B cell (primary cell): ENCODE measurements around the gene PRRC2B. TPM values are rescaled to one million over a fixed set of nuclear protein-coding genes. Genes with fewer than 3 reads are reported as not detected.

Experiments
- ATAC-seq: fragments of 200-7000 bp; cut with Tn5 transposase; one replicate; pipeline ENCODE4 v1.10.0; 2021; ENCODE audit warnings: low read depth, mild to moderate bottlenecking, moderate number of reproducible peaks, moderate library complexity
- CTCF ChIA-PET: fragments of 350-600 bp; sonication (Branson Sonifier 250); formaldehyde crosslinking; loops from one replicate; lab custom pipeline; 2021; ENCODE audit warnings: antibody characterized with exemption, inconsistent platforms; lab: Charles Lee
- POLR2A ChIA-PET: fragments of 350-600 bp; sonication (Branson Sonifier 250); formaldehyde crosslinking; loops from one replicate; lab custom pipeline; 2021; ENCODE audit warnings: antibody characterized with exemption; lab: Charles Lee
- DNase-seq: peaks from one replicate; pipeline ENCODE4 v3.0.0; 2013
- H2AFZ ChIP-seq: 2 replicates; pipeline ENCODE4 v1.6.1; 2012; ENCODE audit warnings: mild to moderate bottlenecking, low read depth, low read length; ENCODE audit not compliant: insufficient read depth, poor library complexity, severe bottlenecking
- H3K27ac ChIP-seq, 2 donors: 1 replicate in 1 of 2; 2 replicates in 1 of 2; pipeline ENCODE4 v1.5.1; 2012 to 2013; ENCODE audit warnings: low read length in 2 of 2, mild to moderate bottlenecking in 2 of 2, moderate library complexity in 1 of 2
- H3K27me3 ChIP-seq, 4 experiments: fragments of 200-600 bp in 1 of 4; sonication (generic) in 1 of 4; replicated peaks in 1 of 4; 1 replicate in 2 of 4; 2 replicates in 2 of 4; pipeline versions ENCODE4 v1.6.1 to v1.7.0; 2013 to 2016; ENCODE audit warnings: low read length in 3 of 4, mild to moderate bottlenecking in 2 of 4, mixed read lengths in 1 of 4, moderate library complexity in 1 of 4; ENCODE audit not compliant: insufficient read depth in 4 of 4, control insufficient read depth in 3 of 4; ENCODE audit errors: control extremely low read depth in 1 of 4
- H3K36me3 ChIP-seq, 2 experiments: replicated peaks in 1 of 2; 1 replicate in 1 of 2; 2 replicates in 1 of 2; pipeline versions ENCODE4 v1.6.1 to v1.7.1; 2013; ENCODE audit warnings: low read length in 1 of 2; ENCODE audit not compliant: insufficient read depth in 2 of 2, control insufficient read depth in 1 of 2; ENCODE audit errors: control extremely low read depth in 1 of 2, extremely low read depth in 1 of 2
- H3K4me1 ChIP-seq, 2 donors: fragments of 200-600 bp in 1 of 2; sonication (generic) in 1 of 2; 1 replicate in 1 of 2; 2 replicates in 1 of 2; pipeline versions ENCODE4 v1.5.1 to v1.6.1; 2013 to 2017; ENCODE audit warnings: low read length in 2 of 2; ENCODE audit not compliant: control insufficient read depth in 2 of 2, insufficient read depth in 2 of 2
- H3K4me2 ChIP-seq: replicated peaks from 2 replicates; pipeline ENCODE3; 2012; ENCODE audit warnings: mild to moderate bottlenecking, low read depth, low read length; ENCODE audit not compliant: poor library complexity, severe bottlenecking
- H3K4me3 ChIP-seq, 5 experiments: fragments of 200-600 bp in 1 of 5; sonication (generic) in 1 of 5; 1 replicate in 3 of 5; 2 replicates in 2 of 5; pipeline versions ENCODE4 v1.5.1 to v1.7.0; 2011 to 2016; ENCODE audit warnings: low read length in 4 of 5, mild to moderate bottlenecking in 4 of 5, low read depth in 2 of 5, control low read depth in 1 of 5, moderate library complexity in 1 of 5; ENCODE audit not compliant: insufficient read depth in 1 of 5; ENCODE audit errors: control extremely low read depth in 1 of 5, extremely low read depth in 1 of 5
- H3K79me2 ChIP-seq: fragments of 200-600 bp; sonication (generic); one replicate; pipeline ENCODE4 v1.6.0; 2016; ENCODE audit warnings: low read length; ENCODE audit not compliant: control insufficient read depth, insufficient read depth
- H3K9ac ChIP-seq: fragments of 200-600 bp; sonication (generic); 2 replicates; pipeline ENCODE4 v1.6.1; 2017; ENCODE audit warnings: mild to moderate bottlenecking, low read length, moderate library complexity
- H3K9me3 ChIP-seq, 3 donors: one replicate each; pipeline versions ENCODE4 v1.6.1 to v1.7.1; 2013; ENCODE audit warnings: low read length in 2 of 3; ENCODE audit not compliant: control insufficient read depth in 2 of 3, insufficient read depth in 1 of 3; ENCODE audit errors: control extremely low read depth in 1 of 3
- H4K20me1 ChIP-seq: 2 replicates; pipeline ENCODE4 v1.6.0; 2012; ENCODE audit warnings: mild to moderate bottlenecking, low read length; ENCODE audit not compliant: insufficient read depth, control insufficient read depth, poor library complexity, severe bottlenecking
- H3K27ac Mint-ChIP-seq: one replicate; pipeline ENCODE4 v1.8.0; 2021; ENCODE audit warnings: mixed read lengths
- H3K27me3 Mint-ChIP-seq: one replicate; pipeline ENCODE4 v1.8.0; 2021; ENCODE audit warnings: mixed read lengths
- H3K4me1 Mint-ChIP-seq: one replicate; pipeline ENCODE4 v1.8.0; 2021; ENCODE audit warnings: mixed read lengths
- H3K4me3 Mint-ChIP-seq: one replicate; pipeline ENCODE4 v1.8.0; 2021; ENCODE audit warnings: mixed read lengths
- H3K9me3 Mint-ChIP-seq: one replicate; pipeline ENCODE4 v1.8.0; 2022; ENCODE audit warnings: mixed read lengths; ENCODE audit not compliant: insufficient read depth
- CTCF ChIP-seq: fragments of 200-600 bp; IDR thresholded peaks from one replicate; pipeline ENCODE4 v1.8.0; 2022; ENCODE audit warnings: antibody characterized with exemption, mild to moderate bottlenecking
- EZH2 ChIP-seq: IDR thresholded peaks from 2 replicates; pipeline ENCODE4 v1.6.1; 2012; ENCODE audit warnings: borderline replicate concordance, low read depth, mild to moderate bottlenecking, moderate library complexity, low read length; ENCODE audit not compliant: insufficient read depth, poor library complexity, severe bottlenecking
- WGBS: methylation state at CpG from one replicate; pipeline ENCODE4 v1.1.5; 2013; ENCODE audit warnings: missing lambda C conversion rate; ENCODE audit not compliant: insufficient coverage; 5-methylcytosine and 5-hydroxymethylcytosine counted together
- intact Hi-C: fragments of 100-400 bp; cut with micrococcal nuclease; formaldehyde crosslinking; loops from one replicate; pipeline ENCODE4 v1.10.0; 2022
- polyA plus RNA-seq: library from polyadenylated mRNA; depleted of rRNA; stranded (reverse); fragments of >200 nt; gene quantifications from 2 replicates; pipeline ENCODE4 v1.2.3, GENCODE V29; 2012
- total RNA-seq, 2 donors: library from RNA; stranded (reverse); fragments of 120-200 nt in 1 of 2; gene quantifications; 1 replicate in 1 of 2; 2 replicates in 1 of 2; pipeline versions ENCODE4 v1.2.3 to v1.2.4, GENCODE V29; 2013 to 2022

The PRRC2B gene
- total and polyA plus RNA-seq, 2 donors (not counting 1 experiment from before 2014, with no cell fraction given), result 63.9 to 268 TPM

DNA sequence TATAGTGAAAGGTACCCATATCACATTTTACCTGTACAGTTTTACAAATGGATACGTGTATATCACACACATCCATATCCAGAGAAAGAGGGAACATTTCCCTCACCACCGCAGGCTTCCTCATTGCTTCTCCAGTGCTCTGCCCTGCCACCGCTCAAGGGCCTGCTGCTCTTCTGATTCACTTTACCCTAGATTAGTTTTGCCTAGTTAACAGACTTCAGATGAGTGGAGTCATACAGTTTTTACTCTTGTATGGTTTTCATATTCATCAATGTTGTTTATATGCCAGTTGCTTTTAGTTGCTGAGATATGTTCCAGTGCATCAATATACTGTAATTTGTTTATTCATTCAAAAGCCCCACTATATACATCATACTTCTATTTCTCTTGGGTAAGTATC is 54.9 kb downstream of the PRRC2B start:
- no peak for ATAC-seq

DNA sequence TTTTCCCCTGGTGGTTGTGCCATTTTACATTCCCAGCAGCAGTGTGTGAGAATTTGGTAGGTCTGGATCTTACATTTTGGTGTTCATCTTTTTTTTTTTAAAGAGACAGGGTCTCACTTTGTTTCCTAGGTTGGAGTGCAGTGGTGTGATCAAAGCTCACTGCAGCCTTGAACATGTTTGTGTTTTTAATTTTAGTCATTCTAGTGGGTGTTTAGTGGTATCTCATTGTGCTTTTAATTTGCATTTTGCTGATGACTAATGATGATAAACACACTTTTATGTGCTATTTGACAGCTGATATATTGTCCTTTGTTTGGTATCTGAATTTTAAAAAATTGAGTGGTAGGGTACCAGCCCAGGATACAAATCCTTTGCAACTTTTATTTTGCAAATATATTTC is 55.4 kb downstream of the PRRC2B start:
- no peaks in the 10 kb centered on the region for H3K9me3 Mint-ChIP-seq
- Histone ChIP-seq H3K27me3 (no peaks in the 10 kb centered on the region), H3K9ac (no peak overlapping the region), H4K20me1 (peaks cover 31% of the 10 kb centered on the region), H3K4me3 (no peak overlapping the region), H3K79me2 (peaks cover 62% of the 10 kb centered on the region), H3K9me3 (no peaks in the 10 kb centered on the region), H3K27ac (peak overlapping the region in 1 of 2 donors; percentile 1), H3K4me1 (no peaks in the 10 kb centered on the region), H3K4me2 (no peak overlapping the region), H3K36me3 (peaks cover 0 to 80% of the 10 kb centered on the region in 2 experiments), H2AFZ (no peak overlapping the region)
- POLR2A ChIA-PET, result no interaction called here
- H3K4me1 Mint-ChIP-seq, result peaks cover 2% of the 10 kb centered on the region
- no peaks in the 10 kb centered on the region for H3K27me3 Mint-ChIP-seq
- no peak overlapping the region for H3K4me3 Mint-ChIP-seq
- ATAC-seq (no peak), DNase-seq (no peak)
- TF ChIP-seq EZH2, result no peak
- TF ChIP-seq CTCF, result no peak
- CTCF ChIA-PET, result no interaction called here
- intact Hi-C loops, result no loop called here
- no peak overlapping the region for H3K27ac Mint-ChIP-seq

More for the DNA sequence above, 54.9 kb downstream of the PRRC2B start:
- Mint-ChIP-seq H3K4me3 (no peak overlapping the region), H3K9me3 (no peaks in the 10 kb centered on the region), H3K27me3 (no peaks in the 10 kb centered on the region), H3K27ac (no peak overlapping the region), H3K4me1 (peaks cover 3% of the 10 kb centered on the region)
- H3K36me3 ChIP-seq, result peaks cover 0 to 82% of the 10 kb centered on the region in 2 experiments
- no peak for DNase-seq
- H3K27ac ChIP-seq, result peak overlapping the region in 1 of 2 donors; percentile 1
- H3K4me1 ChIP-seq, result no peaks in the 10 kb centered on the region
- H2AFZ ChIP-seq, result no peak overlapping the region
- no peak overlapping the region for H3K9ac ChIP-seq
- peaks cover 62% of the 10 kb centered on the region for H3K79me2 ChIP-seq
- H3K27me3 ChIP-seq, result no peaks in the 10 kb centered on the region
- H3K4me2 ChIP-seq, result no peak overlapping the region
- TF ChIP-seq EZH2, result no peak
- TF ChIP-seq CTCF, result no peak
- peaks cover 27% of the 10 kb centered on the region for H4K20me1 ChIP-seq
- ChIA-PET CTCF (no interaction called here), POLR2A (no interaction called here)
- intact Hi-C loops, result no loop called here
- no CpG with 5 or more reads among the region's 3 CpGs for WGBS
- H3K9me3 ChIP-seq, result no peaks in the 10 kb centered on the region
- no peak overlapping the region for H3K4me3 ChIP-seq
